ENCODE data around the gene CERS4.
"Not testable (repeated sequence)": the region's sequence is repeated elsewhere in the genome, so short reads cannot be mapped to it uniquely, and the experiment has no call there.

Gene CERS4

GRCh38 chr19:8196271-8196927 lies 12.8 kb upstream of the CERS4 start:
- Histone ChIP-seq H3K27me3 (ENCODE audit: control insufficient read depth, insufficient read depth, low read length) (no peaks in the 10 kb centered on the region), H3K36me3 (ENCODE audit: control insufficient read depth, insufficient read depth, low read length) (no peaks in the 10 kb centered on the region), H3K4me3 (ENCODE audit: low read length) (no peak overlapping the region), H3K9me3 (ENCODE audit: control insufficient read depth, low read length) (no peaks in the 10 kb centered on the region), H3K4me1 (ENCODE audit: control insufficient read depth, insufficient read depth, low read length) (no peaks in the 10 kb centered on the region), H3K9ac (ENCODE audit: low read length) (no peak overlapping the region)

- H3K4me1 ChIP-seq (ENCODE audit: control insufficient read depth, insufficient read depth, low read length); H3K27me3 ChIP-seq (ENCODE audit: control insufficient read depth, insufficient read depth, low read length): not testable (repeated sequence)
Measured at GRCh38 chr19:8203288-8204120, 5.7 kb upstream of the CERS4 start.

GRCh38 chr19:8204961-8205360 lies 4.2 kb upstream of the CERS4 start:
- peaks cover 15% of the 10 kb centered on the region for H3K27me3 ChIP-seq (ENCODE audit: control insufficient read depth, insufficient read depth, low read length)
- H3K9me3 ChIP-seq (ENCODE audit: control insufficient read depth, low read length): no peaks in the 10 kb centered on the region
- no peak overlapping the region for H3K9ac ChIP-seq (ENCODE audit: low read length)
- H3K4me1 ChIP-seq (ENCODE audit: control insufficient read depth, insufficient read depth, low read length): no peaks in the 10 kb centered on the region
- no peak overlapping the region for H3K4me3 ChIP-seq (ENCODE audit: low read length)
- no peaks in the 10 kb centered on the region for H3K36me3 ChIP-seq (ENCODE audit: control insufficient read depth, insufficient read depth, low read length)

More at GRCh38 chr19:8203288-8204120, 5.7 kb upstream of the CERS4 start:
- H3K36me3 ChIP-seq (ENCODE audit: control insufficient read depth, insufficient read depth, low read length); H3K4me3 ChIP-seq (ENCODE audit: low read length); H3K9ac ChIP-seq (ENCODE audit: low read length); H3K9me3 ChIP-seq (ENCODE audit: control insufficient read depth, low read length): not testable (repeated sequence)

GRCh38 chr19:8206147-8207087 lies 2.8 kb upstream of the CERS4 start:
- peaks cover 20% of the 10 kb centered on the region for H3K27me3 ChIP-seq (ENCODE audit: control insufficient read depth, insufficient read depth, low read length)
- no peak overlapping the region for H3K9ac ChIP-seq (ENCODE audit: low read length)
- H3K36me3 ChIP-seq (ENCODE audit: control insufficient read depth, insufficient read depth, low read length): no peaks in the 10 kb centered on the region
- no peaks in the 10 kb centered on the region for H3K4me1 ChIP-seq (ENCODE audit: control insufficient read depth, insufficient read depth, low read length)
- no peaks in the 10 kb centered on the region for H3K9me3 ChIP-seq (ENCODE audit: control insufficient read depth, low read length)
- no peak overlapping the region for H3K4me3 ChIP-seq (ENCODE audit: low read length)

GRCh38 chr19:8207326-8207725 lies 1.8 kb upstream of the CERS4 start:
- H3K27me3 ChIP-seq (ENCODE audit: control insufficient read depth, insufficient read depth, low read length): peaks cover 20% of the 10 kb centered on the region
- not testable (repeated sequence) for H3K4me1 ChIP-seq (ENCODE audit: control insufficient read depth, insufficient read depth, low read length); H3K9me3 ChIP-seq (ENCODE audit: control insufficient read depth, low read length); H3K9ac ChIP-seq (ENCODE audit: low read length); H3K36me3 ChIP-seq (ENCODE audit: control insufficient read depth, insufficient read depth, low read length); H3K4me3 ChIP-seq (ENCODE audit: low read length)

- H3K36me3 ChIP-seq (ENCODE audit: control insufficient read depth, insufficient read depth, low read length): no peaks in the 10 kb centered on the region
- H3K4me1 ChIP-seq (ENCODE audit: control insufficient read depth, insufficient read depth, low read length): no peaks in the 10 kb centered on the region
- H3K4me3 ChIP-seq (ENCODE audit: low read length): no peak overlapping the region
- H3K9ac ChIP-seq (ENCODE audit: low read length): peak overlapping the region; percentile 14
- no peaks in the 10 kb centered on the region for H3K9me3 ChIP-seq (ENCODE audit: control insufficient read depth, low read length)
- H3K27me3 ChIP-seq (ENCODE audit: control insufficient read depth, insufficient read depth, low read length): peaks cover 20% of the 10 kb centered on the region
Measured at GRCh38 chr19:8208119-8208921, 850 bp upstream of the CERS4 start.

- Histone ChIP-seq H3K4me1 (ENCODE audit: control insufficient read depth, insufficient read depth, low read length) (no peaks in the 10 kb centered on the region), H3K27me3 (ENCODE audit: control insufficient read depth, insufficient read depth, low read length) (peaks cover 20% of the 10 kb centered on the region), H3K36me3 (ENCODE audit: control insufficient read depth, insufficient read depth, low read length) (no peaks in the 10 kb centered on the region), H3K9ac (ENCODE audit: low read length) (peak overlapping the region; percentile 73), H3K4me3 (ENCODE audit: low read length) (peak overlapping the region; percentile 25), H3K9me3 (ENCODE audit: control insufficient read depth, low read length) (no peaks in the 10 kb centered on the region)
Measured at GRCh38 chr19:8209462-8210378, 550 bp downstream of the CERS4 start.

- peak overlapping the region; percentile 15 for H3K9ac ChIP-seq (ENCODE audit: low read length)
- H3K4me1 ChIP-seq (ENCODE audit: control insufficient read depth, insufficient read depth, low read length): no peaks in the 10 kb centered on the region
- H3K4me3 ChIP-seq (ENCODE audit: low read length): no peak overlapping the region
- peaks cover 20% of the 10 kb centered on the region for H3K27me3 ChIP-seq (ENCODE audit: control insufficient read depth, insufficient read depth, low read length)
- H3K36me3 ChIP-seq (ENCODE audit: control insufficient read depth, insufficient read depth, low read length): no peaks in the 10 kb centered on the region
- H3K9me3 ChIP-seq (ENCODE audit: control insufficient read depth, low read length): no peaks in the 10 kb centered on the region
Measured at GRCh38 chr19:8210421-8211101, 1.4 kb downstream of the CERS4 start.

- H3K4me1 ChIP-seq (ENCODE audit: control insufficient read depth, insufficient read depth, low read length): no peaks in the 10 kb centered on the region
- H3K4me3 ChIP-seq (ENCODE audit: low read length): no peak overlapping the region
- H3K9ac ChIP-seq (ENCODE audit: low read length): no peak overlapping the region
- peaks cover 20% of the 10 kb centered on the region for H3K27me3 ChIP-seq (ENCODE audit: control insufficient read depth, insufficient read depth, low read length)
- no peaks in the 10 kb centered on the region for H3K9me3 ChIP-seq (ENCODE audit: control insufficient read depth, low read length)
- no peaks in the 10 kb centered on the region for H3K36me3 ChIP-seq (ENCODE audit: control insufficient read depth, insufficient read depth, low read length)
Measured at GRCh38 chr19:8212212-8212611, 3.0 kb downstream of the CERS4 start.

GRCh38 chr19:8212916-8213315 lies 3.7 kb downstream of the CERS4 start:
- Histone ChIP-seq H3K9me3 (ENCODE audit: control insufficient read depth, low read length) (no peaks in the 10 kb centered on the region), H3K4me3 (ENCODE audit: low read length) (no peak overlapping the region), H3K36me3 (ENCODE audit: control insufficient read depth, insufficient read depth, low read length) (no peaks in the 10 kb centered on the region), H3K27me3 (ENCODE audit: control insufficient read depth, insufficient read depth, low read length) (peaks cover 20% of the 10 kb centered on the region), H3K9ac (ENCODE audit: low read length) (no peak overlapping the region), H3K4me1 (ENCODE audit: control insufficient read depth, insufficient read depth, low read length) (no peaks in the 10 kb centered on the region)
